ENCODE data around the gene ACOT7. TPM values are rescaled to one million over a fixed set of nuclear protein-coding genes. Genes with fewer than 3 reads are reported as not detected.

The ACOT7 gene
- total RNA-seq, 4 donors from 2014 or later = 21.1 to 27.7 (median 24.6) TPM

DNA sequence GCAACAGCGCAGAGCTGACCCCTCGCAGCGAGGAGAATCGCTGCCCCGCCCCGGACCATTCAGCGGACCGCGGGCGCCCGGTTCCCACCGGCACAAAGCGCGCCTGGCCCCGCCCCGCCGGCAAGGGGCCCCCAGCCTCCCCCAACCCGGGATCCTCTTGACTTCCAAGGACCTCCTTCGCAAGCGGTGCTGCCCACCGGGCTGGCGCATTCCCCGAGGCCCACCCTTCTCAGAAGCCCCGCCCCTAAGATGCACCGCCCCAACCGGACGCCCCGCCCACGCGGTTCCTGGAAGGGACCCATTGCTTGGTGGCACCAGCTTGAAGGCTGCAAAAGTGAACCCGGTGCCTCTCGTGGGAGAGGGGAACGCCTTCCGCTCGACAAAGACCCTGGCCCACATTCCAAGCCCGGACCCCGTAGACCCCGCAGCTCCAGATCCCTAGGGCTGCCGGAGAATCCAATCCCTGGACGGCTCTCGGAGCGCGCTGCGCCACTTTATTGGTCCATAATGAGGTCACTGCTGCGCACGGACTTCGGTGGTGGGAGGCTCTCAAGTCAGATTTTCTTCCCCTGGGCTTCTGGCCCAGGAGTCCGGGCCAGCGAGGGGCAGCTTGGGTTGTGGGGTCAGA is 147.6 kb downstream of the ACOT7 start:
- H3K4me3 ChIP-seq (ENCODE audit: low read depth, poor library complexity, severe bottlenecking) = no peak overlapping the region
- intact Hi-C loops (cut with DNase I; ENCODE audit: low total_unique reads) = loop anchor here (2.0 to 10.0 kb wide), 3 partner anchors 101 to 191 kb away; no protein-coding TSS in a partner anchor
- no peak for DNase-seq (ENCODE audit: low spot score in 2 of 2)
- 3 to 7% methylated on average over 31 to 38 of the region's 49 CpGs for WGBS, 2 donors
- TF ChIP-seq POLR2A (IDR thresholded peaks at IDR 0.05) = no peak
- TF ChIP-seq, protein P1, sequence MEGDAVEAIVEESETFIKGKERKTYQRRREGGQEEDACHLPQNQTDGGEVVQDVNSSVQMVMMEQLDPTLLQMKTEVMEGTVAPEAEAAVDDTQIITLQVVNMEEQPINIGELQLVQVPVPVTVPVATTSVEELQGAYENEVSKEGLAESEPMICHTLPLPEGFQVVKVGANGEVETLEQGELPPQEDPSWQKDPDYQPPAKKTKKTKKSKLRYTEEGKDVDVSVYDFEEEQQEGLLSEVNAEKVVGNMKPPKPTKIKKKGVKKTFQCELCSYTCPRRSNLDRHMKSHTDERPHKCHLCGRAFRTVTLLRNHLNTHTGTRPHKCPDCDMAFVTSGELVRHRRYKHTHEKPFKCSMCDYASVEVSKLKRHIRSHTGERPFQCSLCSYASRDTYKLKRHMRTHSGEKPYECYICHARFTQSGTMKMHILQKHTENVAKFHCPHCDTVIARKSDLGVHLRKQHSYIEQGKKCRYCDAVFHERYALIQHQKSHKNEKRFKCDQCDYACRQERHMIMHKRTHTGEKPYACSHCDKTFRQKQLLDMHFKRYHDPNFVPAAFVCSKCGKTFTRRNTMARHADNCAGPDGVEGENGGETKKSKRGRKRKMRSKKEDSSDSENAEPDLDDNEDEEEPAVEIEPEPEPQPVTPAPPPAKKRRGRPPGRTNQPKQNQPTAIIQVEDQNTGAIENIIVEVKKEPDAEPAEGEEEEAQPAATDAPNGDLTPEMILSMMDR (IDR thresholded peaks at IDR 0.05) = no peak

DNA sequence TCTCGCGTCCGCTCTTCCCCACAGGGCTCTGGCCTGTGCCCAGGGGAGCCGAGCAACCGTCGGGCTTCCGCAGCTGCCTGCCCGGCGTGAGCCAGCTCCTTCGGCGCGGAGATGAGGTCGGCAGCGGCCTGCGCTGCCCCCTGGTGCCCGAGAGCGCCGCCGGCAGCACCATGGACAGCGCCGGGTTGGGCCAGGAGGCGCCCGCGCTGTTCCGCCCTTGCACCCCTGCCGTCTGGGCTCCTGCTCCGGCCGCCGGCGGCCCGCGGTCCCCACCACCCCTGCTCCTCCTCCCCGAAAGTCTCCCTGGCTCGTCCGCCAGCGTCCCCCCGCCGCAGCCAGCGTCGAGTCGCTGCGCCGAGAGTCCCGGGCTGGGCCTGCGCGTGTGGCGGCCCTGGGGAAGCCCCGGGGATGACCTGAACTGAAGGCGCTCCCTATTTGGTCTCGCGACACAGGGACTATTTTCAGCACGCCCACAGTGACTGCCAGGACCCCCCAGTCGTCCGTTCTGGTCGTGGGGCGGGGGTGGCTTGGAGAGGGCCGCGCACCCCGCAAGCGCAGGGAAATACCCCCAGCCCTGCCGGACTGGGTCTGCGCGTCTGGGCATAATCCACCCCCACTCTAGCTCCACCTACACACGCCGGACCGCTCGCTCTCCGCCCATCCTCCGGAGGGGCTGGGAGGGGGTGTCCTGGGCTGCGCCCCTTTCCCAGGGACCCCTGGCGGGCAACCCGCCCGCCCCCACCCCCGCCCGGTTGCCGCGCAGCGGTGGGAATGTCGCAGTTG is 148.3 kb downstream of the ACOT7 start:
- intact Hi-C loops (cut with DNase I; ENCODE audit: low total_unique reads) = loop anchor here (5.0 to 10.0 kb wide), 2 partner anchors 152 to 190 kb away; no protein-coding TSS in a partner anchor
- DNase-seq (ENCODE audit: low spot score in 2 of 2) = peak in 1 of 2 donors; percentile 55
- WGBS, 2 donors = 0 to 2% methylated on average over 4 to 64 of the region's 79 CpGs
- TF ChIP-seq POLR2A (IDR thresholded peaks at IDR 0.05) = no peak
- TF ChIP-seq, protein P1 (IDR thresholded peaks at IDR 0.05) = peak in 1 of 3 donors; percentile 45
- H3K4me3 ChIP-seq (ENCODE audit: low read depth, poor library complexity, severe bottlenecking) = no peak overlapping the region

DNA sequence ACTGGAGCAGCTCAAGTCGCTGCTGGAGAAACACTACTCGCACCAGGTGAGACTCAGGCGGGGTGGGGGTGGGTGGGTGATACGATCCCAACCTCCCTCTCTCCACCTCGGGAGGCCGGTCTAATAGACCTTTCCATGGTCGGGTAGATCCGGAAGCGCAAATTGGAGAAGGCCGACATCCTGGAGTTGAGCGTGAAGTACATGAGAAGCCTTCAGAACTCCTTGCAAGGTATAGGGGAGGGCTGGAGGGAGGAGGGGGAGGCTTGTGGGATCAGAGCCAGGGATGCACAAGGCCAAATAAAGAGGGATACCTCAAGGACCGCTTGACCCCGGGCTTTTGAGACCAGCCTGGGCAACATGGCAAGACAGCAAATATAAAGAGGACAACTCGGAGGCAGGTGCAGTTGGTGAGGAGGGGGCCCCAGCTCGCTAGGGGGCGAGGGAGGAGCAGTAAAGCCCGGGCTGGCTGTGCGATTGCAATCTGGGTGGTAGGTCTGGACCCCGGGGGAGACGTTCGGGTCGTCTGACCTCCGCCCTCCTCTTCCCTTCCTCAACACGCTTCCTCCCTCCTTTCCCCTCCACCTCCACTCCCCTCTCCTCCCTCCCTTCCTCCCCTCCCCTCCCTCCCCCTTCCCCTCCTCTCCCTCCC is 149.0 kb downstream of the ACOT7 start:
- intact Hi-C loops (cut with DNase I; ENCODE audit: low total_unique reads) = loop anchor here (5.0 to 10.0 kb wide), 3 partner anchors 132 to 190 kb away; no protein-coding TSS in a partner anchor
- 2 to 4% methylated on average over 24 of the region's 24 CpGs for WGBS, 2 donors
- no peak for DNase-seq (ENCODE audit: low spot score in 2 of 2)
- TF ChIP-seq, protein P1 (IDR thresholded peaks at IDR 0.05) = no peak
- no peak for TF ChIP-seq POLR2A (IDR thresholded peaks at IDR 0.05)
- H3K4me3 ChIP-seq (ENCODE audit: low read depth, poor library complexity, severe bottlenecking) = no peak overlapping the region

DNA sequence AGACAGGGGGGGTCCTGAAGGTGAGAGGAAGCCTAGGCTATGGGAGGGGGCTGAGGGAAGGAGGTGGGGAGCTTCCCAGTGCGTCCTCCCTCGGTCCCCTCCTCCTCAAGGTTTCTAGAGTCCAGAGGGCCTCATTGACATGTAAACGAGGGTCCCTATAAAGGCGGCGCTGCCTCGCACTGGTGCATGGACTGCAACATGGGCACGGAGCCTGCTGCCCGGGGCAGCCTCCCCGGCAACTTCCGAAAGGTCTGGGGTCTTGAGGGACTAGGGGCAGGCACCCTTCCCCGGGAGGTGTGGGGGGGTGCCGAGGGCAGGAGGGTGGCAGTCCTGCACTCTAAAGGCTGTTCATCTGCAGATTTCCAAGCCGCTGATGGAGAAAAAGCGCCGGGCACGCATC is 149.6 kb downstream of the ACOT7 start, which contains the start of gene HES3:
Gene HES3 (plus strand): TSS at position 187 of the 400 bp plus-strand sequence. CDS start 187 bp downstream, at position 374.
- TF ChIP-seq POLR2A (IDR thresholded peaks at IDR 0.05) = no peak
- TF ChIP-seq, protein P1 (IDR thresholded peaks at IDR 0.05) = no peak
- intact Hi-C loops (cut with DNase I; ENCODE audit: low total_unique reads) = loop anchor here (5.0 to 10.0 kb wide), 2 partner anchors 132 to 189 kb away; no protein-coding TSS in a partner anchor
- no peak for DNase-seq (ENCODE audit: low spot score in 2 of 2)
- no peak within 1 kb of the TSS for H3K4me3 ChIP-seq (ENCODE audit: low read depth, poor library complexity, severe bottlenecking)
- 4 to 14% methylated on average over 13 to 16 of the region's 16 CpGs for WGBS, 2 donors

DNA sequence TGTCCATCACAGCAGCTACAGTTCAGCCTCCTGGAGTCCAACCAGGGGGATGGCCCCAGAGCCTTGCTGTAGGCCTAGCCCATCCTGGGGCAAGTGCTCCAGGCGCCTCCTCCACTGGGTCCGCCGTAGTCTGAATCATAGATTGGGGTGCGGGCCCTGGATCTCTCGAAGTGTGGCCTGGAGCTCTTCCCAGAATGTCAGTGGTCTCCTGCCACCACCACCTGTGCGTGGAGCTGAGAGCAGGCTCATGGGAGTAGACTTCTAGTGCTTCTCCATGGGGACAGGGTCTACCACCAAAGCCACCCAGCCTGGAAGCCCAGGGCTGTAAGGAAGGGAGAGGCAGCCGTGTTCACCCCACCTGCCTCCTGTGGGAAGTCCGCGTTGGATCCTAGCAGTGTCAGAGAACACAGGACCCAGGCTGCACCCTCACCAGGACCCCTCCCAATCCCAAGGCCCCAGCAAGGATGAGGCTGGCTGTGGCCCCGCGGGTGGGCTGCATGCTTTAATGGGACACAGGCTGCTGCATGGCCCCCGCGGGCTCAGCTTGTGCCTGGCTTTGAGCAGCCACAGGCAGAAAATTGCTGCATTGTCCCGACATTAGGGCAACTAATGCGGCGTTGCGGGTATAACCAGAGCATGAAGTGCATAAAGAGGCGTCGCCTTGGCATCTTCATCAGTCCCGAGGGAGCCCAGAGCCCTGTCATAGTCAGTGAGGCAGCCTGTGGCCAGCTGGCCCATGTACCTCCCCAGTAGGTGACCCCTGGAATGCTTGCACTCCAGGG is 150.3 kb downstream of the ACOT7 start:
- no peak for TF ChIP-seq POLR2A (IDR thresholded peaks at IDR 0.05)
- TF ChIP-seq, protein P1 (IDR thresholded peaks at IDR 0.05) = no peak
- 26 to 28% methylated on average over 12 to 18 of the region's 20 CpGs for WGBS, 2 donors
- intact Hi-C loops (cut with DNase I; ENCODE audit: low total_unique reads) = loop anchor here (5.0 to 10.0 kb wide), 2 partner anchors 131 to 188 kb away; no protein-coding TSS in a partner anchor
- no peak overlapping the region for H3K4me3 ChIP-seq (ENCODE audit: low read depth, poor library complexity, severe bottlenecking)
- no peak for DNase-seq (ENCODE audit: low spot score in 2 of 2)

Data from lower leg skin (tissue), 4 donors.